GM12892 (cell line): ENCODE data around the gene SMG5.

Source experiments
- POLR2A ChIP-seq: IDR thresholded peaks from 2 replicates; pipeline ENCODE4 v1.6.1; 2011; ENCODE audit warnings: low read depth, low read length, control low read depth
- POLR2AphosphoS5 ChIP-seq: IDR thresholded peaks from 2 replicates; pipeline ENCODE4 v1.6.1; 2011; ENCODE audit warnings: low read depth, low read length, control low read depth

GRCh38 chr1:156286061-156286460 is 3.4 kb upstream of the SMG5 start:
- TF ChIP-seq POLR2AphosphoS5 (no peak), POLR2A (no peak)
